Loucy (cell line): ENCODE measurements around the gene WFDC10B.
"Not testable (repeated sequence)": the region's sequence is repeated elsewhere in the genome, so short reads cannot be mapped to it uniquely, and the experiment has no call there.

Experiments used
- H2AFZ ChIP-seq: fragments of 200-600 bp; sonication (generic); 2 replicates; pipeline ENCODE4 v1.6.0; 2016; ENCODE audit warnings: antibody characterized with exemption, mild to moderate bottlenecking, low read length, moderate library complexity
- H3F3A ChIP-seq: fragments of 200-600 bp; 2 replicates; pipeline ENCODE4 v1.6.0; 2016; ENCODE audit warnings: antibody characterized with exemption, low read depth, mild to moderate bottlenecking
- H3K27me3 ChIP-seq: fragments of 200-600 bp; sonication (generic); 2 replicates; pipeline ENCODE4 v1.6.1; 2014; ENCODE audit warnings: low read length, mild to moderate bottlenecking; ENCODE audit not compliant: insufficient read depth, poor library complexity, severe bottlenecking
- H3K36me3 ChIP-seq: fragments of 200-600 bp; sonication (generic); 2 replicates; pipeline ENCODE4 v1.6.1; 2016; ENCODE audit warnings: low read length; ENCODE audit not compliant: insufficient read depth
- H3K4me1 ChIP-seq: fragments of 200-600 bp; sonication (generic); 2 replicates; pipeline ENCODE4 v1.5.1; 2014; ENCODE audit warnings: low read length, mild to moderate bottlenecking; ENCODE audit not compliant: insufficient read depth, poor library complexity, severe bottlenecking
- H3K4me2 ChIP-seq: fragments of 200-600 bp; sonication (generic); 2 replicates; pipeline ENCODE4 v1.6.0; 2014; ENCODE audit warnings: antibody characterized with exemption, low read length, low read depth, mild to moderate bottlenecking; ENCODE audit not compliant: poor library complexity, severe bottlenecking
- H3K4me3 ChIP-seq: fragments of 200-600 bp; sonication (generic); 2 replicates; pipeline ENCODE4 v1.5.1; 2014; ENCODE audit warnings: low read length, mild to moderate bottlenecking, mixed read lengths; ENCODE audit not compliant: poor library complexity, severe bottlenecking
- H3K79me2 ChIP-seq: fragments of 200-600 bp; sonication (generic); 2 replicates; pipeline ENCODE4 v1.6.1; 2014; ENCODE audit warnings: low read length; ENCODE audit not compliant: insufficient read depth
- H3K9ac ChIP-seq: fragments of 200-600 bp; sonication (generic); 2 replicates; pipeline ENCODE4 v1.6.0; 2014; ENCODE audit warnings: mild to moderate bottlenecking, low read depth, low read length, moderate library complexity; ENCODE audit not compliant: poor library complexity, severe bottlenecking
- H3K9me2 ChIP-seq: fragments of 200-600 bp; sonication (generic); replicated peaks from 2 replicates; pipeline ENCODE4 v1.6.1; 2016; ENCODE audit warnings: low read depth, low read length, mixed read lengths
- H3K9me3 ChIP-seq: fragments of 200-600 bp; sonication (generic); 2 replicates; pipeline ENCODE4 v1.6.1; 2014; ENCODE audit warnings: mild to moderate bottlenecking, antibody characterized with exemption, low read length, low read depth; ENCODE audit not compliant: insufficient read depth
- H4K20me1 ChIP-seq: fragments of 200-600 bp; sonication (generic); 2 replicates; pipeline ENCODE4 v1.6.0; 2014; ENCODE audit warnings: antibody characterized with exemption, low read length, mild to moderate bottlenecking; ENCODE audit not compliant: insufficient read depth, poor library complexity, severe bottlenecking
- EZH2phosphoT487 ChIP-seq: fragments of 200-600 bp; IDR thresholded peaks from 2 replicates; pipeline ENCODE4 v1.6.1; 2018; ENCODE audit warnings: antibody characterized with exemption, mild to moderate bottlenecking, moderate library complexity, borderline replicate concordance
- TF ChIP-seq, protein P1 (sequence below): fragments of 200-600 bp; sonication (generic); conservative IDR thresholded peaks from 2 replicates; pipeline ENCODE4 v1.5.1; 2014; ENCODE audit warnings: mild to moderate bottlenecking, antibody characterized with exemption, low read length

WFDC10B gene

DNA sequence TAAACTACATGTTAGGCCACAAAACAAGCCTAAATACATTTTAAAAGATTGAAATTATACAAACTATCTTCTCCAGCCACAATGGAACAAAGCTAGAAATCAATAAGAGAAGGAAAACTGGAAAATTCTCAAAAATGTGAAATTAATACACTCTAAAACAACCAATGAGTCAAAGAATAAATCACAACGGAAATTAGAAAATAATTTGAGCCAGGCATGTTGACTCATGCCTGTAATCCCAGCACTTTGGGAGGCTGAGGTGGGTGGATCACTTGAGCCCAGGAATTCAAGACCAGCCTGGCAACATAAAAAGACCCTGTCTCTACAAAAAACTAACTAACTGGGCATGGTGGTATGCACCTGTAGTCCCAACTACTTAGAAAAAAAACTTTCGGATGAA, 9.3 kb downstream of the WFDC10B start:
- H3K79me2 ChIP-seq: no peaks in the 10 kb centered on the region
- H3K27me3 ChIP-seq: no peaks in the 10 kb centered on the region
- H3K36me3 ChIP-seq: no peaks in the 10 kb centered on the region
- H3K4me2 ChIP-seq: no peak overlapping the region
- TF ChIP-seq, protein P1, sequence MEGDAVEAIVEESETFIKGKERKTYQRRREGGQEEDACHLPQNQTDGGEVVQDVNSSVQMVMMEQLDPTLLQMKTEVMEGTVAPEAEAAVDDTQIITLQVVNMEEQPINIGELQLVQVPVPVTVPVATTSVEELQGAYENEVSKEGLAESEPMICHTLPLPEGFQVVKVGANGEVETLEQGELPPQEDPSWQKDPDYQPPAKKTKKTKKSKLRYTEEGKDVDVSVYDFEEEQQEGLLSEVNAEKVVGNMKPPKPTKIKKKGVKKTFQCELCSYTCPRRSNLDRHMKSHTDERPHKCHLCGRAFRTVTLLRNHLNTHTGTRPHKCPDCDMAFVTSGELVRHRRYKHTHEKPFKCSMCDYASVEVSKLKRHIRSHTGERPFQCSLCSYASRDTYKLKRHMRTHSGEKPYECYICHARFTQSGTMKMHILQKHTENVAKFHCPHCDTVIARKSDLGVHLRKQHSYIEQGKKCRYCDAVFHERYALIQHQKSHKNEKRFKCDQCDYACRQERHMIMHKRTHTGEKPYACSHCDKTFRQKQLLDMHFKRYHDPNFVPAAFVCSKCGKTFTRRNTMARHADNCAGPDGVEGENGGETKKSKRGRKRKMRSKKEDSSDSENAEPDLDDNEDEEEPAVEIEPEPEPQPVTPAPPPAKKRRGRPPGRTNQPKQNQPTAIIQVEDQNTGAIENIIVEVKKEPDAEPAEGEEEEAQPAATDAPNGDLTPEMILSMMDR: no peak
- no peaks in the 10 kb centered on the region for H3K9me2 ChIP-seq
- no peaks in the 10 kb centered on the region for H4K20me1 ChIP-seq
- H3K4me3 ChIP-seq: no peak overlapping the region
- no peaks in the 10 kb centered on the region for H3F3A ChIP-seq
- H3K9me3 ChIP-seq: no peaks in the 10 kb centered on the region
- H3K4me1 ChIP-seq: no peaks in the 10 kb centered on the region
- H2AFZ ChIP-seq: no peak overlapping the region
- no peak overlapping the region for H3K9ac ChIP-seq

DNA sequence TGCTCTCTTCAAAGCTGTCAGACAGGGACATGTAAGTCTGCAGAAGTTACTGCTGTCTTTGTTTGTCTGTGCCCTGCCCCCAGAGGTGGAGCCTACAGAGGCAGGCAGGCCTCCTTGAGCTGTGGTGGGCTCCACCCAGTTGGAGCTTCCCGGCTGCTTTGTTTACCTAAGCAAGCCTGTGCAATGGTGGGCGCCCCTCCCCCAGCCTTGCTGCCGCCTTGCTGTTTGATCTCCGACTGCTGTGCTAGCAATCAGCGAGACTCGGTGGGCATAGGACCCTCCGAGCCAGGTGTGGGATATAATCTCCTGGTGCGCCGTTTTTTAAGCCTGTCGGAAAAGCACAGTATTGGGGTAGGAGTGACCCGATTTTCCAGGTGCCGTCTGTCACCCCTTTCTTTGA, 11.5 kb downstream of the WFDC10B start:
- not testable (repeated sequence) for H3K9me2 ChIP-seq, H3K36me3 ChIP-seq, H3F3A ChIP-seq, H3K4me2 ChIP-seq, H3K27me3 ChIP-seq, H4K20me1 ChIP-seq, H3K9me3 ChIP-seq, H3K79me2 ChIP-seq, H2AFZ ChIP-seq, H3K9ac ChIP-seq, H3K4me1 ChIP-seq, H3K4me3 ChIP-seq

DNA sequence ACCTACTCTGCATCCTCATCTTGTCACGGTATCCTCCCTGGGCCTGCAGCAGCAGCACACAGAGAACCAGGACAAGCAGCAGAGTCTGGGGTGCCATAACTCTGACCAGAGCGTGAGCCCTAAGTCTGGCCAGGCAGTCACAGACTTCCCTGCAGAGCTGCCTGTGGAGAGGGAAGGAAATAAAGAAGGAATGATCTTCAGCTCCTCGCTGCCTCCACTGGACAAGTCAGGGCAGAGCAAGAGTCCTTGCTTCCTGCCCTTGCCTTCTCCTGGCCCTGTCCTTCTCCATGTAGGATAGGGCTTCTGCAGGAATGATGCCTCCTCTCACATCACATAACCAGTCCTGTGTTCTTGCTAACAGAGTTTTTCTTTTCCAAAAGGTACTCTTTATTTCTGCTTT, 18.9 kb downstream of the WFDC10B start:
- Histone ChIP-seq H2AFZ (no peak overlapping the region), H3K4me2 (no peak overlapping the region), H3K9ac (no peak overlapping the region), H4K20me1 (no peaks in the 10 kb centered on the region), H3K36me3 (no peaks in the 10 kb centered on the region), H3K4me3 (no peak overlapping the region), H3K9me3 (no peaks in the 10 kb centered on the region), H3K27me3 (no peaks in the 10 kb centered on the region), H3F3A (no peaks in the 10 kb centered on the region), H3K79me2 (no peaks in the 10 kb centered on the region), H3K4me1 (no peaks in the 10 kb centered on the region), H3K9me2 (no peaks in the 10 kb centered on the region)
- TF ChIP-seq, protein P1: no peak

DNA sequence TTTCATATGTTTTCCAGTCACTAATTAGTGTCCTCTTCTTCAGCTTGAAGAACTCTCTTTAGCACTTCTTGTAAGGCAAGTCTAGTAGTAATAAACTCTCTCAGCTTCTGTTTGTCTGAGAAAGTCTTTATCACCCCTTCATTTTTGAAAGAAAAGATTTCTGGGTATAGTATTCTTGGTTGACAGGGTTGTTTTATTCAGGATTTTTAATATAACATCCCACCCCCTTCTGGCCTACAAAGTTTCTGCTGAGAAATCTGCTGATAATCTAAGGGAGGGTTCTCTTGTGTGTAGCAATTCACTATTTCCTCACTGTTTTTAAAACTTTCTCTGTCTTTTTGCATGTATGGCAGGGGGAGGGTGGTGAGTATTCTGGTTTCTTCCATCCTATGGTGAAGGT, 25.2 kb downstream of the WFDC10B start:
- no peaks in the 10 kb centered on the region for H3K79me2 ChIP-seq
- H3K4me3 ChIP-seq: no peak overlapping the region
- no peaks in the 10 kb centered on the region for H3K4me1 ChIP-seq
- H4K20me1 ChIP-seq: no peaks in the 10 kb centered on the region
- no peak overlapping the region for H3K4me2 ChIP-seq
- H3K27me3 ChIP-seq: no peaks in the 10 kb centered on the region
- no peak overlapping the region for H3K9ac ChIP-seq
- TF ChIP-seq, protein P1: no peak
- no peak for TF ChIP-seq EZH2phosphoT487
- no peak overlapping the region for H2AFZ ChIP-seq
- H3K9me3 ChIP-seq: peaks cover 14% of the 10 kb centered on the region
- H3K9me2 ChIP-seq: no peaks in the 10 kb centered on the region
- H3K36me3 ChIP-seq: no peaks in the 10 kb centered on the region
- no peaks in the 10 kb centered on the region for H3F3A ChIP-seq
